ENCODE measurements around the gene MIDN. TPM values are rescaled to one million over a fixed set of nuclear protein-coding genes. Genes with fewer than 3 reads are reported as not detected.

The MIDN gene
- total and polyA plus RNA-seq, 2 donors (not counting 1 experiment from before 2014, with no cell fraction given), result 12.0 to 18.8 TPM

DNA sequence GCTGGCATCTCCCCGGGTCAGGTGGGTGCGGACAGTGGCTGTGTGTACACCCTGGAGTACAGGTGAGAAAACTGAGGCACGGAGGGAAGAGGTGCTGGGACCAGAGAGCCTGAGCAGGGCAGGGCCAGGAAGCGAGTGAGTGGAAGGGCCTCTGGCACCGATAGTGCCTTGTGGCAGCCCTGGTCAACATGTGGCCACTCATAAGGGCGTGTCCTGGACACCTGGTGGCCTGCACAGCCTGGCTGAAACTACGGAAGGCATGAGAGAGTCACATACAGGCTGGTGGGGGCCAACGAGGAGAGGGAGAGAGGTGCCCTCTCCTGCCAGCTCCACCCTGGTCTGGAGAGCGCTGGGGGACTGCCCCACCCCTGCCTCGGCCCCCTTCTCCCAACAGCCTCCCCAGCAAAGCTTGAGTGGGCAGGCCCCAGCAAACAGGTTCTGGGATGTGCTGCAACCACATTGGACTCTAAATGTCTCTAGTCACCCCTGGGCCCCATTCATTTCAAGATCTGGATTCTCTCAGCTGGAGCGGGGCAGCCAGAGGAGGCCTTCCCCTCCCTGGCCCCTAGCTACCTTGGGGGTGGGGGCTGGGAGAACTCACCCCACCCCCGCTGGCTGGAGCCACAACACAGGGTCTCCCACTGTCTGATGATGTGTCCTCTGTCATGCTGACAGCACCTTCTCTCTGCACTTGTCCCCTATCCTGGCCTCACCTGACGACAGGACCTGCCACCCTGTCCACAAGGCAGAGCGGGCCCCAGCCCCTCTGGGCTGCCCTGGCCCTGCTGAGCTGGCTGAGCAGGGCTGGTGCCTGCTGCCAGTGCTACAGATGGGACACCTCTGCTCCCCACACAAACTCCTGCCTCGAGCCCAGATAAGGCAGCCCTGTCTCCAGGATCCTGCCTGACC lies 16.4 kb upstream of the MIDN start:
- H3K4me3 ChIP-seq (replicated peaks in 1 of 4; ENCODE audit: control extremely low read depth in 1 of 4, insufficient read depth in 1 of 4, low read depth in 3 of 4, low read length in 4 of 4), result no peak overlapping the region
- H3K4me1 ChIP-seq (ENCODE audit: control insufficient read depth, extremely low read depth, insufficient read depth, low read length), result peaks cover 9% of the 10 kb centered on the region
- H3K9me3 ChIP-seq (ENCODE audit: control insufficient read depth, insufficient read depth, low read depth, low read length), result no peaks in the 10 kb centered on the region
- H3K9ac ChIP-seq (ENCODE audit: insufficient read depth, low read length), result peak overlapping the region; percentile 18
- no peak overlapping the region for H2AFZ ChIP-seq (ENCODE audit: low read length)
- no peak for DNase-seq (ENCODE audit: low read depth in 2 of 2)
- TF ChIP-seq, protein P1, sequence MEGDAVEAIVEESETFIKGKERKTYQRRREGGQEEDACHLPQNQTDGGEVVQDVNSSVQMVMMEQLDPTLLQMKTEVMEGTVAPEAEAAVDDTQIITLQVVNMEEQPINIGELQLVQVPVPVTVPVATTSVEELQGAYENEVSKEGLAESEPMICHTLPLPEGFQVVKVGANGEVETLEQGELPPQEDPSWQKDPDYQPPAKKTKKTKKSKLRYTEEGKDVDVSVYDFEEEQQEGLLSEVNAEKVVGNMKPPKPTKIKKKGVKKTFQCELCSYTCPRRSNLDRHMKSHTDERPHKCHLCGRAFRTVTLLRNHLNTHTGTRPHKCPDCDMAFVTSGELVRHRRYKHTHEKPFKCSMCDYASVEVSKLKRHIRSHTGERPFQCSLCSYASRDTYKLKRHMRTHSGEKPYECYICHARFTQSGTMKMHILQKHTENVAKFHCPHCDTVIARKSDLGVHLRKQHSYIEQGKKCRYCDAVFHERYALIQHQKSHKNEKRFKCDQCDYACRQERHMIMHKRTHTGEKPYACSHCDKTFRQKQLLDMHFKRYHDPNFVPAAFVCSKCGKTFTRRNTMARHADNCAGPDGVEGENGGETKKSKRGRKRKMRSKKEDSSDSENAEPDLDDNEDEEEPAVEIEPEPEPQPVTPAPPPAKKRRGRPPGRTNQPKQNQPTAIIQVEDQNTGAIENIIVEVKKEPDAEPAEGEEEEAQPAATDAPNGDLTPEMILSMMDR (conservative IDR thresholded peaks at IDR 0.05 in 1 of 2, IDR thresholded peaks at IDR 0.05 in 1 of 2; ENCODE audit: low read depth in 1 of 2, low read length in 2 of 2), result no peak
- no peak for TF ChIP-seq EZH2 (IDR thresholded peaks at IDR 0.05; ENCODE audit: low read length, missing control alignments)
- H3K4me2 ChIP-seq (ENCODE audit: extremely low read depth, insufficient read depth, low read length), result no peak overlapping the region
- peak overlapping the region; percentile 56 for H3K27ac ChIP-seq (ENCODE audit: insufficient read depth, low read length)
- H3K27me3 ChIP-seq (ENCODE audit: control insufficient read depth, insufficient read depth, low read length), result no peaks in the 10 kb centered on the region
- peaks cover 2% of the 10 kb centered on the region for H3K79me2 ChIP-seq (ENCODE audit: control insufficient read depth, insufficient read depth, low read length)
- peaks cover 25% of the 10 kb centered on the region for H3K36me3 ChIP-seq (ENCODE audit: control insufficient read depth, insufficient read depth, low read length)
- no peaks in the 10 kb centered on the region for H4K20me1 ChIP-seq (ENCODE audit: control insufficient read depth, extremely low read depth, insufficient read depth, low read length)

DNA sequence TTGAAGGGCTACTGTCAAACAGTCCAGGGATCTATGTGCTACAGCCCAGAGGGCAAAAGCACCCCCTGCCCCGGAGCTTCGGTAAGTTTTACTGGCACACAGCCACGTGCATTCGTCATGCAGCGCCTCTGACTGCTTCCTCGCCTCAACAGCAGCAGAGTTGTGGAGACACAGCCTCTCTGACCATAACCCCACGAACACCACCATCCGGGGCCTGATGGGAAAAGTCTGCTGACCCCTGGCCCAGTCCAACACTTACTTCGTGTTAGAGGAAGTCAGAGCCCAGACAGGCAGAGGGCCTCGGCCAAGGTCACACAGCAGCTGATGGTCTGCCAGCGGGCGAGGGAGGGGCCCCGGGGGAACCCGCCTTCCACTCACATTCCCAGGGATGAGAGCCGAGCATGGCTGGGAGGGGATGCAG lies 15.7 kb upstream of the MIDN start:
- peak; percentile 64 to 83 for DNase-seq (ENCODE audit: low read depth in 2 of 2)
- Histone ChIP-seq H3K4me1 (ENCODE audit: control insufficient read depth, extremely low read depth, insufficient read depth, low read length) (peaks cover 9% of the 10 kb centered on the region), H2AFZ (ENCODE audit: low read length) (no peak overlapping the region), H3K4me3 (replicated peaks in 1 of 4; ENCODE audit: control extremely low read depth in 1 of 4, insufficient read depth in 1 of 4, low read depth in 3 of 4, low read length in 4 of 4) (no peak overlapping the region), H3K9me3 (ENCODE audit: control insufficient read depth, insufficient read depth, low read depth, low read length) (no peaks in the 10 kb centered on the region), H3K9ac (ENCODE audit: insufficient read depth, low read length) (no peak overlapping the region), H3K36me3 (ENCODE audit: control insufficient read depth, insufficient read depth, low read length) (peaks cover 22% of the 10 kb centered on the region), H4K20me1 (ENCODE audit: control insufficient read depth, extremely low read depth, insufficient read depth, low read length) (no peaks in the 10 kb centered on the region), H3K27me3 (ENCODE audit: control insufficient read depth, insufficient read depth, low read length) (no peaks in the 10 kb centered on the region), H3K79me2 (ENCODE audit: control insufficient read depth, insufficient read depth, low read length) (peaks cover 2% of the 10 kb centered on the region), H3K4me2 (ENCODE audit: extremely low read depth, insufficient read depth, low read length) (peak overlapping the region; percentile 32), H3K27ac (ENCODE audit: insufficient read depth, low read length) (peak overlapping the region; percentile 56)
- no peak for TF ChIP-seq EZH2 (IDR thresholded peaks at IDR 0.05; ENCODE audit: low read length, missing control alignments)
- TF ChIP-seq, protein P1 (conservative IDR thresholded peaks at IDR 0.05 in 1 of 2, IDR thresholded peaks at IDR 0.05 in 1 of 2; ENCODE audit: low read depth in 1 of 2, low read length in 2 of 2), result no peak

DNA sequence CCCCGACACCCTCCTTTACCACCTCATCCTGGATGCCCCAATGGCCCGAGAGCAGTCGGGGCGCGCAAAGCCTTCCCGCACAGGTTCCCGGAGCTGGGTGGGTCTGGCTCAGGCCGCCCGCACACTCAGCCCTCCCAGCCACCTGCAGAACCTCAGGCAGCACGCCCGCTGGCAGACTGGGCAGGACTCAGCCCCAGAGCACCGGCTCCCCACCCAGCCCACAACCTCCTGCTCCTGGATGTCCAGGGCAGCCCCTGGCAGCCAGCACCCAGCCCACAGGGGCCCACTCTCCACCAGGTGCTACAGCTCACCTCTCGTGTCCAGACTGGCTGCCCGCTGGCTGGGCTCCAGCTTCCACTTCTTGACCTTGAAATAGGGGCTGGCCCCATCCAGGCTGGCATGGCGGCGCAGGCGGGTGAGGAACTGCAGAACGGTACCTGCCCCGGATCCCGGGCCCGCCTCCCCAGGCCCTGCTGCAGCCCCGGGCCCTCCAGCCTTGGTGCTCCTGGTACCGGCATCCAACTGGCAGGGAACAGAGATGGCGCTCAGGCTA lies 15.2 kb upstream of the MIDN start:
- Histone ChIP-seq H3K36me3 (ENCODE audit: control insufficient read depth, insufficient read depth, low read length) (peaks cover 20% of the 10 kb centered on the region), H3K27ac (ENCODE audit: insufficient read depth, low read length) (peak overlapping the region; percentile 56), H3K4me2 (ENCODE audit: extremely low read depth, insufficient read depth, low read length) (peak overlapping the region; percentile 32), H3K27me3 (ENCODE audit: control insufficient read depth, insufficient read depth, low read length) (no peaks in the 10 kb centered on the region), H3K4me1 (ENCODE audit: control insufficient read depth, extremely low read depth, insufficient read depth, low read length) (peaks cover 9% of the 10 kb centered on the region), H3K9ac (ENCODE audit: insufficient read depth, low read length) (no peak overlapping the region), H3K79me2 (ENCODE audit: control insufficient read depth, insufficient read depth, low read length) (peaks cover 2% of the 10 kb centered on the region), H4K20me1 (ENCODE audit: control insufficient read depth, extremely low read depth, insufficient read depth, low read length) (no peaks in the 10 kb centered on the region), H2AFZ (ENCODE audit: low read length) (no peak overlapping the region), H3K9me3 (ENCODE audit: control insufficient read depth, insufficient read depth, low read depth, low read length) (no peaks in the 10 kb centered on the region), H3K4me3 (replicated peaks in 1 of 4; ENCODE audit: control extremely low read depth in 1 of 4, insufficient read depth in 1 of 4, low read depth in 3 of 4, low read length in 4 of 4) (no peak overlapping the region)
- no peak for TF ChIP-seq EZH2 (IDR thresholded peaks at IDR 0.05; ENCODE audit: low read length, missing control alignments)
- TF ChIP-seq, protein P1 (conservative IDR thresholded peaks at IDR 0.05 in 1 of 2, IDR thresholded peaks at IDR 0.05 in 1 of 2; ENCODE audit: low read depth in 1 of 2, low read length in 2 of 2), result no peak
- DNase-seq (ENCODE audit: low read depth in 2 of 2), result no peak
